Right hindlimb (tissue), 1 donor: Measurements from ENCODE around the gene TLE7.

Experiments
- DNase-seq: peaks from one replicate; pipeline ENCODE4 v3.0.0-alpha.2; 2018

Gene TLE7

GRCh38 chr16:71412270-71413160 is 29.3 kb downstream of the TLE7 start:
- peak; percentile 68 for DNase-seq

DNA sequence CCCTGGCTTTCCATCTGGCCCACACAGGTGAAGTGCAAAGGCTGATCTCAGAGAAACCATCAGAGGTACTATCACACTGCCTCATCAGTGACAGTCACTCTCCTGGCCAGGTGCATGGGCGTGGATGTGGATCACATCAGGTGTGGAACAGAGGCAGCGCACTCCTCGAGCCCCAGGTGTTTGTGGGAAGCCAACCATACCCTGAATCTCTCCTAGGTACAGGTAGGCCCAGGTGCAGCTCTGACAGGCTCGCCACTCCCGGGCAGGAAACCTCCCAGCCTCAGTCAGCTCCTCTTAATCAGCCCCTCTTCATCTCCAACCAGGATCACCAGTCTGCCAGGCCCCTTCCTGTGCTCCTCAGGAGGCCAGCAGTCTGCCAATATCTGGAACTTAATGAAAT is 31.7 kb downstream of the TLE7 start:
- DNase-seq: no peak

DNA sequence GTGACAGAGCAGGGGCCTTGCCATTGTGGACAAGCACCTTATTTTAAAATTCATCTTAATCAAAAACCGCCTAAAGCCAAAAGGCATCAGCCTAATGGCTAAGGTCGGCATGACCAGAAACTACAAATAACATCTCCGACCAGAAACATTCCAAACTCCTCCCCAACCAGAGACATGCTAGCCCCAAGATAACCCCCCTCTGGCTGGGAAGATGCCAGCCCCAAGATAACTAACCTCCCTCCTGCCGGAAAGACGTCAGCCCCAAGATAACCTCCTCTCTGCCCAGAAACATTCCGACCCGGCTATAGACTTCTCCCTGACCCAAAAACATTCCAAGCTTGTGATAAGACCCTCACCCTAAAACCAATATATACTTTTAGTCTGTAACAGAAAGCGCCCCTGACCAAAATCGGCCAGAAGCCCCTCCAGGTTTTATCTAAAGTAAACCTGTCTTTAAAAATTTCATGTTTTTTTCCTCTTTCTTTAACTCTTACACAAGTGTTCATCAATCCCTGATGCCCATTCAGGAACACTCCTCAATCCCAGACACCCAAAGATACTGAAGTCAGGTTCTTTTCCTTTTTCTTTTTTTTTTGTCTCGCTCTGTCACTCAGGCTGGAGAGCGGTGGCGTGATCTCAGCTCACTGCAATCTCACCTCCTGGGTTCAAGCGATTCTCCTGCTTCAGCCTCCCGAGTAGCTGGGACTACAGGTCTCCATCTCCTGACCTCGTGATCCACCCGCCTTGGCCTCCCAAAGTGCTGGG is 32.7 kb downstream of the TLE7 start:
- DNase-seq: no peak

GRCh38 chr16:71408536-71408935 is 33.3 kb downstream of the TLE7 start:
- no peak for DNase-seq

DNA sequence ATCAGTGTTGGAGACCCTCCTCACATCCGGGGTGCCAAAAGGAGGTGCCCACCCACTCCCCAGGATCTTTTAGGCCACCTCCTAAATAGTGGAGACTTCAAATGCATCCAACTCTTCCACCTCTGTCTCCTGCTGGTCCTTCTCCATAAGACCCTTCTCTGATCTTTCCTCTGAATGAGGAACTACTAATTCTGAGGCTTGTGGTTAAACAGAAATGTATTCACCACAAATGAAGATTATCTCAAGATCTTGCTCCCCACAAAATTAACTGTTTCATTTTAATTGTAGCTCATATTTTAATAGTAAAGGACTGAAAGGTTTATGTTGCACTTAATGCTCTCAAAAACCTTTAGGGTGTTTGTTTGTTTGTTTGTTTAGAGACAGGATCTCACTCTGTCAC is 34.1 kb downstream of the TLE7 start:
- no peak for DNase-seq

DNA sequence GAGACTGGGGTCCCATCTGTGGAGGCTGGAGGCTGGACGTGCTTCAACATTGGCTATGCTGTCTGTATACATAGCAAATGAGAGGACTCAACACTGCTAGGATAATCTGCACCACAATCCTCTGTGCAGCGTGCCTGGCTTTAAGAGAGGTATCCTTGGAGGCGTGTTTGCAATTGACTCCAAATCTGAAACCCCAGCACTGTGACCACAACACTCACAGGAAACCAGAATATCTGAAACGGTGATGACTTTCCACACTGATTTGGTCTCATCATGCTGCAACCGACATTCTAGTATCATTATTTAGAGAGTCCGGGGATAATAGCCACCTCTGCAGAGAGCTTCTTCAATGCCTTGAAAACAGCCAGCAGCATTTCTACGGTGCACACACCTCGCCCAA is 35.1 kb downstream of the TLE7 start:
- DNase-seq: no peak

GRCh38 chr16:71406316-71406715 is 35.5 kb downstream of the TLE7 start:
- DNase-seq: no peak

- DNase-seq: no peak
Measured at GRCh38 chr16:71404364-71404763, 37.5 kb downstream of the TLE7 start.

DNA sequence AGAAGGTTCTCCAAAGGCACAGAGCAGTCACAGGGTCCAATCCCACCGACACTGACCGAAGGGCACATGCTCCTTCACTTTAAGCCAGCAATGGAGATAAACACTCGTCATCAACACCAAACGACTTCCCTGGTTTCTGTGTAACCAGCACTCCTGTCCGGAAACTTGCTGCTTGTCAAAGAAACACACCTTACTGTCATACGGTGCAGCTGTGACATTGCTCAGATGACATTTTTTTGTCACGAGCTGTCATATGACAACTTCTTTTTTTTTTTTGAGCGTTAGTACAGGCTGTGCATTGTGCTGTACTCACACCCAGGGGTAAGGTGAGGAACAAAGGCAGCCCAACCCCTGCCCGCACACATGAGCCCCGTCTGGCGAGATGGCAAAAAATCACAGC is 39.2 kb downstream of the TLE7 start:
- no peak for DNase-seq

- no peak for DNase-seq
Measured at GRCh38 chr16:71402007-71402406, 39.8 kb downstream of the TLE7 start.

- no peak for DNase-seq
Measured at GRCh38 chr16:71399801-71400563, 41.9 kb downstream of the TLE7 start.

- no peak for DNase-seq
Measured at GRCh38 chr16:71396594-71396993, 45.3 kb downstream of the TLE7 start.

- DNase-seq: no peak
Measured at GRCh38 chr16:71389330-71389729, 52.5 kb downstream of the TLE7 start.

GRCh38 chr16:71387045-71387871 is 54.6 kb downstream of the TLE7 start:
- no peak for DNase-seq

- DNase-seq: no peak
Measured at GRCh38 chr16:71384073-71384724, 57.7 kb downstream of the TLE7 start.

- DNase-seq: no peak
Measured at GRCh38 chr16:71383054-71383773, 58.6 kb downstream of the TLE7 start.

DNA sequence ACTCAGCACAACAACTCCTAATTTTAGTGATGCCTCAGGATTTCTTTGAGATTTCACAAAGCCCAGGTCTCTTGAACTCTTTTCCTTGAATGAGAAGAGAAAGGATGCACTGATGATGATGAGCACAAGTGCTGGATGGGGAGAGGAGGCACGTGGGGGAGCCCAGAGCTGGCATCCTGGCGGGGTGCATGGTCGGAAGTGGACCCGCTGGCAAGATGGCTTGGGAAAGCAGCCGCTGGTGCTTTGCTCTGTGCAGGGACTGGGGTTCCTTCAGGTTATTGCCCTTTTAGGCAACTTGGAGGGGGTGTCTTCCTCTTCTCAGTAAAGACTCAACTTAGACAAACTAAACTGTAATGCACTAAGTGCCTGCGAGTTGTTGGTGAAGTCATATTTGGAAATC is 61.0 kb downstream of the TLE7 start:
- no peak for DNase-seq
